SK-N-SH (cell line): Measurements from ENCODE around the gene SLAMF9. TPM values are rescaled to one million over a fixed set of nuclear protein-coding genes. Genes with fewer than 3 reads are reported as not detected.

ENCODE experiments used
- CTCF ChIA-PET: fragments of 300-600, 350-600 bp; formaldehyde crosslinking; extraction: SDS; loops from one replicate; lab custom pipeline; 2021; lab: Yijun Ruan, JAX
- POLR2A ChIA-PET: fragments of 350-600 bp; sonication (Branson Sonifier 250); formaldehyde crosslinking; extraction: SDS; loops from one replicate; lab custom pipeline; 2020; ENCODE audit warnings: antibody characterized with exemption, inconsistent platforms; lab: Yijun Ruan, JAX
- DNase-seq: peaks from one replicate; pipeline ENCODE4 v3.0.0; 2012
- H2AFZ ChIP-seq: fragments of 200-600 bp; sonication (generic); 2 replicates; pipeline ENCODE4 v1.8.1; 2016; ENCODE audit warnings: antibody characterized with exemption, mild to moderate bottlenecking, low read depth
- H3F3A ChIP-seq: fragments of 200-600 bp; sonication (generic); replicated peaks from 2 replicates; pipeline ENCODE3; 2016; ENCODE audit warnings: antibody characterized with exemption, mild to moderate bottlenecking; ENCODE audit not compliant: insufficient read depth
- H3K27ac ChIP-seq, 2 experiments: fragments of 200-500 bp in 1 of 2; fragments of 200-600 bp in 1 of 2; sonication (Bioruptor generic) in 1 of 2; sonication (generic), shearing (Covaris generic) in 1 of 2; 2 replicates each; pipeline versions ENCODE4 v1.5.1 to v1.6.1; 2014 to 2016; ENCODE audit warnings: low read depth in 2 of 2, inconsistent platforms in 1 of 2, low read length in 1 of 2, mild to moderate bottlenecking in 1 of 2, mixed read lengths in 1 of 2
- H3K27me3 ChIP-seq: fragments of 200-600 bp; sonication (generic), shearing (Covaris generic); 2 replicates; pipeline ENCODE4 v1.6.1; 2016; ENCODE audit warnings: mixed run types; ENCODE audit not compliant: insufficient read depth
- H3K36me3 ChIP-seq, 2 experiments: fragments of 200-500 bp in 1 of 2; fragments of 200-600 bp in 1 of 2; sonication (Bioruptor generic) in 1 of 2; sonication (generic) in 1 of 2; replicated peaks in 1 of 2; 2 replicates each; pipeline versions ENCODE3 to v1.5.1; 2014 to 2016; ENCODE audit warnings: low read length in 1 of 2, mild to moderate bottlenecking in 1 of 2; ENCODE audit not compliant: insufficient read depth in 2 of 2, control insufficient read depth in 1 of 2
- H3K4me1 ChIP-seq, 2 experiments: fragments of 200-500 bp in 1 of 2; fragments of 200-600 bp in 1 of 2; sonication (Bioruptor generic) in 1 of 2; sonication (generic), shearing (Covaris generic) in 1 of 2; 2 replicates each; pipeline versions ENCODE4 v1.5.1 to v1.6.1; 2014 to 2016; ENCODE audit warnings: low read depth in 1 of 2, low read length in 1 of 2, mixed run types in 1 of 2; ENCODE audit not compliant: insufficient read depth in 2 of 2, control insufficient read depth in 1 of 2
- H3K4me2 ChIP-seq: fragments of 200-600 bp; sonication (generic), shearing (Covaris generic); 2 replicates; pipeline ENCODE4 v1.6.1; 2017; ENCODE audit warnings: mixed run types
- H3K4me3 ChIP-seq, 2 experiments: fragments of 200-500 bp in 1 of 2; fragments of 200-600 bp in 1 of 2; sonication (Bioruptor generic) in 1 of 2; sonication (generic), shearing (Covaris generic) in 1 of 2; 2 replicates each; pipeline versions ENCODE4 v1.5.1 to v1.8.1; 2014 to 2016; ENCODE audit warnings: low read depth in 2 of 2, inconsistent platforms in 1 of 2, low read length in 1 of 2, mild to moderate bottlenecking in 1 of 2, mixed read lengths in 1 of 2, moderate library complexity in 1 of 2
- H3K79me2 ChIP-seq: fragments of 200-600 bp; sonication (generic); 2 replicates; pipeline ENCODE4 v1.8.1; 2017; ENCODE audit warnings: mild to moderate bottlenecking; ENCODE audit not compliant: insufficient read depth
- H3K9ac ChIP-seq: fragments of 200-600 bp; sonication (generic); 2 replicates; pipeline ENCODE4 v1.6.1; 2017; ENCODE audit warnings: mixed run types
- H3K9me2 ChIP-seq: fragments of 200-600 bp; sonication (generic); 2 replicates; pipeline ENCODE4 v1.6.1; 2017; ENCODE audit warnings: mixed run types
- H3K9me3 ChIP-seq: fragments of 200-600 bp; sonication (generic); 2 replicates; pipeline ENCODE4 v1.6.1; 2017; ENCODE audit warnings: mixed run types, mild to moderate bottlenecking, moderate library complexity
- H4K20me1 ChIP-seq: fragments of 200-600 bp; sonication (generic); 2 replicates; pipeline ENCODE4 v1.6.1; 2017; ENCODE audit warnings: mild to moderate bottlenecking, mixed run types; ENCODE audit not compliant: insufficient read depth
- EZH2phosphoT487 ChIP-seq: fragments of 200-600 bp; sonication (generic); IDR thresholded peaks from 2 replicates; pipeline ENCODE4 v1.6.1; 2017; ENCODE audit warnings: low read depth, mixed run types, mild to moderate bottlenecking, antibody characterized with exemption, moderate library complexity, borderline replicate concordance
- FOSL2 ChIP-seq: IDR thresholded peaks from 2 replicates; pipeline ENCODE4 v1.4.0; 2012; ENCODE audit warnings: low read depth, mild to moderate bottlenecking, moderate library complexity, borderline replicate concordance
- FOXM1 ChIP-seq: IDR thresholded peaks from 2 replicates; pipeline ENCODE4 v1.4.0; 2012; ENCODE audit warnings: low read depth, mild to moderate bottlenecking
- NRF1 ChIP-seq: IDR thresholded peaks from 2 replicates; pipeline ENCODE4 v1.6.1; 2012; ENCODE audit warnings: low read depth, mild to moderate bottlenecking, low read length
- RAD21 ChIP-seq: IDR thresholded peaks from 2 replicates; pipeline ENCODE4 v1.6.1; 2012; ENCODE audit warnings: mild to moderate bottlenecking, low read length
- SIN3A ChIP-seq: IDR thresholded peaks from 2 replicates; pipeline ENCODE4 v1.6.1; 2012; ENCODE audit warnings: low read depth, mild to moderate bottlenecking, low read length, moderate library complexity, borderline replicate concordance
- TCF12 ChIP-seq: IDR thresholded peaks from 2 replicates; pipeline ENCODE4 v1.4.0; 2012
- WGBS: methylation state at CpG from one replicate; pipeline ENCODE4 v1.1.6; 2017; ENCODE audit warnings: low lambda C conversion rate; 5-methylcytosine and 5-hydroxymethylcytosine counted together
- polyA plus RNA-seq, 3 experiments: library from polyadenylated mRNA; depleted of rRNA; stranded (reverse); fragments of >200 nt; gene quantifications; 2 replicates each; pipeline ENCODE4 v1.2.3, GENCODE V29; 2012
- TF ChIP-seq, protein P1 (sequence below): fragments of 150-350 bp; IDR thresholded peaks from 2 replicates; pipeline ENCODE4 v1.6.1; 2017; ENCODE audit warnings: antibody characterized with exemption, low read length, low read depth, borderline replicate concordance
- TF ChIP-seq, protein P2 (sequence below): IDR thresholded peaks from 2 replicates; pipeline ENCODE4 v1.4.0; 2012; ENCODE audit warnings: low read depth
- TF ChIP-seq, protein P3 (sequence below): IDR thresholded peaks from 2 replicates; pipeline ENCODE4 v1.4.0; 2012; ENCODE audit warnings: low read depth, borderline replicate concordance
- TF ChIP-seq, protein P4 (sequence below): fragments of 200-600 bp; sonication (generic); IDR thresholded peaks from 2 replicates; pipeline ENCODE4 v1.6.1; 2017; ENCODE audit warnings: antibody characterized with exemption, mild to moderate bottlenecking, moderate library complexity

SLAMF9 gene
- polyA plus RNA-seq, 1 of the 3 experiments (the other 2 are of a cell fraction), result 0.12 TPM

DNA sequence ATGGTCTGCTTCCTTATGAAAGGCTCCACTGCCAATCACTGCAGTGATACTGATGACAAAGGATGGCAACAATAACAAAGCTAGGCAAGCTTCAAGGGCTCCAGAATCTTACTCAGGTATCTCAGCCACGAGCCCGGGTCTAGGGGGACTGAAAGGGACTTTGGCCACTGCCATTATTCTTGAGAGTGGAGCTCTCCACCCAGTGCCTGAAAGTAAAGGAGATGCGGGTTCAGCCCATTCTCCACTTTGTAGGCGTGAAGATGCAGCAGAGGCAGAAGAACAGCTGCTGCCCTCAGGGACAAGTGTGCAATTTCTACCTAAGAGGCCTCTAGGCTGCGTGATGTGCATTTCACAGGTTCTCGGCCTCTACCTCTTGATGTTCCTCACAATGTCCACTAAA lies 31.4 kb upstream of the SLAMF9 start:
- H3K27ac ChIP-seq, result no peak overlapping the region
- ChIA-PET CTCF (interaction anchor here (5.0 kb wide), 1 partner anchor 22 kb away, joined by 41 read pairs; no protein-coding TSS in a partner anchor), POLR2A (no interaction called here)
- H3K9ac ChIP-seq, result no peak overlapping the region
- TF ChIP-seq TCF12 (no peak), FOXM1 (no peak), FOSL2 (no peak), NRF1 (no peak), SIN3A (no peak), EZH2phosphoT487 (no peak), RAD21 (no peak)
- TF ChIP-seq, protein P1, sequence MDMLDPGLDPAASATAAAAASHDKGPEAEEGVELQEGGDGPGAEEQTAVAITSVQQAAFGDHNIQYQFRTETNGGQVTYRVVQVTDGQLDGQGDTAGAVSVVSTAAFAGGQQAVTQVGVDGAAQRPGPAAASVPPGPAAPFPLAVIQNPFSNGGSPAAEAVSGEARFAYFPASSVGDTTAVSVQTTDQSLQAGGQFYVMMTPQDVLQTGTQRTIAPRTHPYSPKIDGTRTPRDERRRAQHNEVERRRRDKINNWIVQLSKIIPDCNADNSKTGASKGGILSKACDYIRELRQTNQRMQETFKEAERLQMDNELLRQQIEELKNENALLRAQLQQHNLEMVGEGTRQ, result no peak
- TF ChIP-seq, protein P2, sequence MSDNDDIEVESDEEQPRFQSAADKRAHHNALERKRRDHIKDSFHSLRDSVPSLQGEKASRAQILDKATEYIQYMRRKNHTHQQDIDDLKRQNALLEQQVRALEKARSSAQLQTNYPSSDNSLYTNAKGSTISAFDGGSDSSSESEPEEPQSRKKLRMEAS, result no peak
- TF ChIP-seq, protein P3, sequence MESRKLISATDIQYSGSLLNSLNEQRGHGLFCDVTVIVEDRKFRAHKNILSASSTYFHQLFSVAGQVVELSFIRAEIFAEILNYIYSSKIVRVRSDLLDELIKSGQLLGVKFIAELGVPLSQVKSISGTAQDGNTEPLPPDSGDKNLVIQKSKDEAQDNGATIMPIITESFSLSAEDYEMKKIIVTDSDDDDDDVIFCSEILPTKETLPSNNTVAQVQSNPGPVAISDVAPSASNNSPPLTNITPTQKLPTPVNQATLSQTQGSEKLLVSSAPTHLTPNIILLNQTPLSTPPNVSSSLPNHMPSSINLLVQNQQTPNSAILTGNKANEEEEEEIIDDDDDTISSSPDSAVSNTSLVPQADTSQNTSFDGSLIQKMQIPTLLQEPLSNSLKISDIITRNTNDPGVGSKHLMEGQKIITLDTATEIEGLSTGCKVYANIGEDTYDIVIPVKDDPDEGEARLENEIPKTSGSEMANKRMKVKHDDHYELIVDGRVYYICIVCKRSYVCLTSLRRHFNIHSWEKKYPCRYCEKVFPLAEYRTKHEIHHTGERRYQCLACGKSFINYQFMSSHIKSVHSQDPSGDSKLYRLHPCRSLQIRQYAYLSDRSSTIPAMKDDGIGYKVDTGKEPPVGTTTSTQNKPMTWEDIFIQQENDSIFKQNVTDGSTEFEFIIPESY, result no peak
- no peaks in the 10 kb centered on the region for H3K9me2 ChIP-seq
- H3K79me2 ChIP-seq, result no peaks in the 10 kb centered on the region
- H2AFZ ChIP-seq, result no peak overlapping the region
- H4K20me1 ChIP-seq, result no peaks in the 10 kb centered on the region
- H3F3A ChIP-seq, result no peaks in the 10 kb centered on the region
- DNase-seq, result no peak
- H3K9me3 ChIP-seq, result no peaks in the 10 kb centered on the region
- H3K4me2 ChIP-seq, result no peak overlapping the region
- H3K27me3 ChIP-seq, result peaks cover 14% of the 10 kb centered on the region; the same call in 1 of the 2 replicates
- 37% methylated on average over 6 of the region's 6 CpGs for whole genome bisulfite sequencing
- H3K4me3 ChIP-seq, result no peak overlapping the region
- no peaks in the 10 kb centered on the region for H3K36me3 ChIP-seq
- H3K4me1 ChIP-seq, result no peaks in the 10 kb centered on the region

DNA sequence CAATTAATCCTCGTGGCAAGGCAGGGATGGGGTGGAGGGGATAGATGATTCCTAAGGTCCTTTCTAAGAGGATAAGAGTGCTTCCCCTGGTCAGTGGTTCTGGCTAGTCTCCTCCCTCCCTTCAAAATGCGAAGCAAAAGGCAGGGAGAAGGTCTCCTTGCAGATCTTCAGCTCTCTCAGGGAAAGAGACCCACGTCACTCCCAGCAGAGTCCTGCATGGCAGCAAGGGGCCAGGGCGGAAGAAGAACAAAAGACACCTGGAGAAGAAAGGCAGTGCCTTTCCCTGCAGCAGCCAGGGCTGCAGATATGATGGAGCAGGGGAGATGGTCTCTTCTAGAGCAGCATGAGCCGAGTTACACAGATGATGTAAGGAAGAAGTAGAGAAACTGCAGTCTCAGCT lies 29.6 kb upstream of the SLAMF9 start:
- no peaks in the 10 kb centered on the region for H3K79me2 ChIP-seq
- DNase-seq, result no peak
- POLR2A ChIA-PET, result no interaction called here
- no peak overlapping the region for H3K9ac ChIP-seq
- no peak overlapping the region for H2AFZ ChIP-seq
- H3K9me3 ChIP-seq, result no peaks in the 10 kb centered on the region
- no peak overlapping the region for H3K4me3 ChIP-seq
- no peaks in the 10 kb centered on the region for H4K20me1 ChIP-seq
- no peak overlapping the region for H3K4me2 ChIP-seq
- WGBS, result 9% methylated on average over 5 of the region's 5 CpGs
- no peaks in the 10 kb centered on the region for H3K4me1 ChIP-seq
- no peaks in the 10 kb centered on the region for H3F3A ChIP-seq
- H3K27ac ChIP-seq, result no peak overlapping the region
- CTCF ChIA-PET, result interaction anchor here (1.0 to 5.0 kb wide), 3 partner anchors 11 to 63 kb away, joined by 3 to 41 read pairs (median 4); no protein-coding TSS in a partner anchor
- H3K27me3 ChIP-seq, result peaks cover 29% of the 10 kb centered on the region; the same call in 1 of the 2 replicates
- H3K36me3 ChIP-seq, result no peaks in the 10 kb centered on the region
- TF ChIP-seq, protein P4, sequence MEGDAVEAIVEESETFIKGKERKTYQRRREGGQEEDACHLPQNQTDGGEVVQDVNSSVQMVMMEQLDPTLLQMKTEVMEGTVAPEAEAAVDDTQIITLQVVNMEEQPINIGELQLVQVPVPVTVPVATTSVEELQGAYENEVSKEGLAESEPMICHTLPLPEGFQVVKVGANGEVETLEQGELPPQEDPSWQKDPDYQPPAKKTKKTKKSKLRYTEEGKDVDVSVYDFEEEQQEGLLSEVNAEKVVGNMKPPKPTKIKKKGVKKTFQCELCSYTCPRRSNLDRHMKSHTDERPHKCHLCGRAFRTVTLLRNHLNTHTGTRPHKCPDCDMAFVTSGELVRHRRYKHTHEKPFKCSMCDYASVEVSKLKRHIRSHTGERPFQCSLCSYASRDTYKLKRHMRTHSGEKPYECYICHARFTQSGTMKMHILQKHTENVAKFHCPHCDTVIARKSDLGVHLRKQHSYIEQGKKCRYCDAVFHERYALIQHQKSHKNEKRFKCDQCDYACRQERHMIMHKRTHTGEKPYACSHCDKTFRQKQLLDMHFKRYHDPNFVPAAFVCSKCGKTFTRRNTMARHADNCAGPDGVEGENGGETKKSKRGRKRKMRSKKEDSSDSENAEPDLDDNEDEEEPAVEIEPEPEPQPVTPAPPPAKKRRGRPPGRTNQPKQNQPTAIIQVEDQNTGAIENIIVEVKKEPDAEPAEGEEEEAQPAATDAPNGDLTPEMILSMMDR, result no peak
- H3K9me2 ChIP-seq, result no peaks in the 10 kb centered on the region
